Endothelial cell of umbilical vein (primary cell): ENCODE results near the gene TMEM87B. TPM values are rescaled to one million over a fixed set of nuclear protein-coding genes. Genes with fewer than 3 reads are reported as not detected.
A peak's percentile ranks its signal among the peaks of the same experiment; 100 is the strongest.

Experiments used
- BruUV-seq: library from RNA; stranded (reverse); fragments of 400-500 nt; replicated peaks from 2 replicates; lab custom pipeline; 2021; lab: Mats Ljungman, UMichigan
- CTCF ChIA-PET: fragments of 300-600, 350-600 bp; sonication (Branson Sonifier 250); formaldehyde crosslinking; loops from one replicate; lab custom pipeline; 2021; ENCODE audit warnings: antibody characterized with exemption, inconsistent platforms; lab: Charles Lee
- POLR2A ChIA-PET: fragments of 300-600, 350-600 bp; sonication (Branson Sonifier 250); formaldehyde crosslinking; loops from one replicate; lab custom pipeline; 2021; ENCODE audit warnings: antibody characterized with exemption, inconsistent platforms; lab: Charles Lee
- DNase-seq: peaks from one replicate; pipeline ENCODE4 v3.0.0-alpha.2; 2011; ENCODE audit warnings: low read depth, low spot score
- FAIRE-seq: peaks from 2 replicates; lab custom pipeline; 2011; peaks lifted over from hg19 to GRCh38; lab: Jason Lieb, UNC
- H2AFZ ChIP-seq: 2 replicates; pipeline ENCODE4 v1.6.0; 2012; ENCODE audit warnings: low read depth, low read length, control low read depth, inconsistent platforms
- H3K27ac ChIP-seq: 2 replicates; pipeline ENCODE4 v1.5.1; 2011; ENCODE audit warnings: low read depth, mild to moderate bottlenecking, control low read depth, low read length, moderate library complexity; ENCODE audit not compliant: insufficient read depth
- H3K27me3 ChIP-seq, 2 experiments: 2 replicates each; pipeline versions ENCODE4 v1.6.0 to v1.6.1; 2011; ENCODE audit warnings: low read length in 2 of 2, mixed read lengths in 1 of 2; ENCODE audit not compliant: control insufficient read depth in 2 of 2, insufficient read depth in 2 of 2
- H3K36me3 ChIP-seq, 2 experiments: 2 replicates in 1 of 2; 3 replicates in 1 of 2; pipeline ENCODE4 v1.5.1; 2011; ENCODE audit warnings: low read length in 2 of 2, mild to moderate bottlenecking in 1 of 2, moderate library complexity in 1 of 2; ENCODE audit not compliant: control insufficient read depth in 2 of 2, insufficient read depth in 2 of 2; ENCODE audit errors: extremely low read depth in 1 of 2
- H3K4me1 ChIP-seq: 3 replicates; pipeline ENCODE4 v1.5.1; 2011; ENCODE audit warnings: mild to moderate bottlenecking, low read length; ENCODE audit not compliant: control insufficient read depth, insufficient read depth; ENCODE audit errors: extremely low read depth
- H3K4me2 ChIP-seq: 2 replicates; pipeline ENCODE4 v1.6.1; 2011; ENCODE audit warnings: low read length, control low read depth, mixed read lengths; ENCODE audit not compliant: insufficient read depth
- H3K4me3 ChIP-seq, 3 experiments: fragments of 200-600 bp in 1 of 3; sonication (generic), shearing (Covaris generic) in 1 of 3; replicated peaks in 1 of 3; 2 replicates each; pipeline ENCODE4 v1.5.1; 2011 to 2016; ENCODE audit warnings: control low read depth in 3 of 3, low read length in 3 of 3, mild to moderate bottlenecking in 2 of 3, inconsistent platforms in 1 of 3, low read depth in 1 of 3, moderate library complexity in 1 of 3; ENCODE audit not compliant: insufficient read depth in 1 of 3
- H3K79me2 ChIP-seq: 2 replicates; pipeline ENCODE4 v1.6.0; 2012; ENCODE audit warnings: low read length, inconsistent platforms; ENCODE audit not compliant: control insufficient read depth, insufficient read depth
- H3K9ac ChIP-seq: replicated peaks from 2 replicates; pipeline ENCODE3; 2011; ENCODE audit warnings: low read length, control low read depth; ENCODE audit not compliant: insufficient read depth; ENCODE audit errors: extremely low read depth
- H3K9me1 ChIP-seq: replicated peaks from 3 replicates; pipeline ENCODE4 v1.6.0; 2011; ENCODE audit warnings: mild to moderate bottlenecking, low read length; ENCODE audit not compliant: control insufficient read depth, insufficient read depth; ENCODE audit errors: extremely low read depth
- H3K9me3 ChIP-seq: replicated peaks from 2 replicates; pipeline ENCODE4 v1.5.1; 2012; ENCODE audit warnings: low read length, inconsistent platforms; ENCODE audit not compliant: control insufficient read depth, insufficient read depth
- H4K20me1 ChIP-seq: replicated peaks from 2 replicates; pipeline ENCODE3; 2011; ENCODE audit warnings: mild to moderate bottlenecking, low read length; ENCODE audit not compliant: control insufficient read depth, insufficient read depth; ENCODE audit errors: extremely low read depth
- EZH2 ChIP-seq: IDR thresholded peaks from 2 replicates; pipeline ENCODE4 v1.6.1; 2012; ENCODE audit warnings: borderline replicate concordance, low read depth, mild to moderate bottlenecking, moderate library complexity, low read length, inconsistent platforms; ENCODE audit not compliant: severe bottlenecking
- FOS ChIP-seq: IDR thresholded peaks from 2 replicates; pipeline ENCODE4 v1.6.1; 2011; ENCODE audit warnings: mild to moderate bottlenecking, low read length, moderate library complexity, borderline replicate concordance; ENCODE audit not compliant: insufficient read depth
- GATA2 ChIP-seq: IDR thresholded peaks from 2 replicates; pipeline ENCODE4 v1.7.0; 2011; ENCODE audit warnings: low read depth, mild to moderate bottlenecking, moderate library complexity, mixed read lengths, low read length; ENCODE audit not compliant: insufficient read length, insufficient read depth
- JUN ChIP-seq: IDR thresholded peaks from 2 replicates; pipeline ENCODE4 v1.6.1; 2011; ENCODE audit warnings: borderline replicate concordance, low read depth; ENCODE audit not compliant: insufficient read length, insufficient read depth
- MYC ChIP-seq: IDR thresholded peaks from one replicate; pipeline ENCODE4 v1.6.1; 2011; ENCODE audit warnings: mild to moderate bottlenecking, low read depth, low read length
- POLR2A ChIP-seq: IDR thresholded peaks from 2 replicates; pipeline ENCODE4 v1.6.1; 2012; ENCODE audit warnings: low read depth, mild to moderate bottlenecking, control low read depth, low read length
- POLR2AphosphoS5 ChIP-seq: IDR thresholded peaks from 2 replicates; pipeline ENCODE4 v1.6.1; 2012; ENCODE audit warnings: low read depth, mild to moderate bottlenecking, control low read depth, low read length, moderate library complexity; ENCODE audit not compliant: insufficient read depth
- dilution Hi-C: fragments of 300-500 bp; cut with MboI; formaldehyde crosslinking; loops from one replicate; pipeline ENCODE4 v1.15.0; 2019; ENCODE audit warnings: low sequenced_read_pairs; ENCODE audit not compliant: extremely low pct_ligation_motif_present
- intact Hi-C: fragments of 100-400 bp; cut with micrococcal nuclease; formaldehyde crosslinking; loops from one replicate; pipeline ENCODE4 v1.10.0; 2022
- polyA plus RNA-seq, 4 experiments: library from polyadenylated mRNA; depleted of rRNA in 3 of 4; stranded (reverse) in 3 of 4; unstranded in 1 of 4; fragments of >200 nt; gene quantifications; 2 replicates each; pipeline versions ENCODE4 v1.2.1 to v1.2.3, GENCODE V29; 2011 to 2012; ENCODE audit warnings: missing spikeins in 1 of 4
- total RNA-seq: library from RNA; stranded (reverse); gene quantifications from 2 replicates; pipeline ENCODE4 v1.2.3, GENCODE V29; 2021
- TF ChIP-seq, protein P1 (sequence below), 2 donors: IDR thresholded peaks; 1 replicate in 1 of 2; 2 replicates in 1 of 2; pipeline ENCODE4 v1.5.1; 2011; ENCODE audit warnings: low read length in 2 of 2, mild to moderate bottlenecking in 2 of 2, moderate library complexity in 2 of 2, control low read depth in 1 of 2, inconsistent platforms in 1 of 2, low read depth in 1 of 2; ENCODE audit not compliant: insufficient read depth in 1 of 2; ENCODE audit errors: extremely low read depth in 1 of 2
- TF ChIP-seq, protein P2 (sequence below): IDR thresholded peaks from 2 replicates; pipeline ENCODE4 v1.6.1; 2011; ENCODE audit not compliant: insufficient read depth, insufficient read length

TMEM87B gene
- total and polyA plus RNA-seq, 2 donors (not counting 3 experiments of a cell fraction or from before 2014, with no cell fraction given), result 17.6 to 21.5 TPM

DNA sequence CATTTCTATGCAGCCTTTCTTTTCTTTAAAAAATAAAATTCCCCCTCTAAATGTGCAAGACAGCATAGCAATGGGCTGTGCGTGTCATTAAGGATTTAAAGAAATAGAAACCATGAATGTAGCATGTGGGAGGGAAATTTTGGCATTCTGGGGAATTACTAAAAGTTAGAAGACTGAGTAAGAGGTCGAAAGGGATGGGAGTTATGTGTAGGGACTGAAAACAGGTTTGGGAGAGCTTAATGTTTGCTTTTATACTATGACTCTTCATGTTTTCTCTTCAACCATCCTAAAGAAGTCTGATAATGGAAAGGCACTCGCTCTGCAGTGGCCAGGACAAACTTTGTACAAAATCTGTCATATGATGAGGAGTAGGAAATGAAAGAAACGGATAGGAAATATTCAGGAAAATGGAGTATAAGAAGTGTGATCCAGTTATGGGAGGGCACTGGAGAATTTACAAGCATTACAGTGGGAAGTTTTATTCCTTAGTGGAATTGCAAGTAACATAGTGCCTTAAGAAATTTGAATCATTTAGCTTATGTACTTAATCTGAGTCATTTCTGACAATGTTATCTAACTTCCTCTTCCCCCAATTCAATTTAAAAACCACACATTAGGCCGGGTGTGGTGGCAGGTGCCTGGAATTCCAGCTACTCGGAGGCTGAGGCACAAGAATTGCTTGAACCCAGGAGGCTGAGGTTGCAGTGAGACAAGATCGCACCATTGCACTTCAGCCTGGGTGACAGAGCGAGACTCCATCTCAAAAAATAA, 20.6 kb downstream of the TMEM87B start:
- POLR2A ChIA-PET, result interaction anchor here (0.6 to 1.3 kb wide), 2 partner anchors 14 to 21 kb away, joined by 3 to 11 read pairs; partner anchors contain the start of gene TMEM87B
- CTCF ChIA-PET, result interaction anchor here (0.9 to 2.0 kb wide), 9 partner anchors 8 to 177 kb away, joined by 3 to 9 read pairs (median 4); partner anchors contain the start of gene MERTK
- Histone ChIP-seq H3K9ac (peak overlapping the region; percentile 69), H3K9me3 (no peaks in the 10 kb centered on the region), H3K4me2 (peak overlapping the region; percentile 93), H3K36me3 (peaks cover 0 to 10% of the 10 kb centered on the region in 2 experiments), H3K27ac (peak overlapping the region; percentile 98), H2AFZ (peak overlapping the region; percentile 52), H4K20me1 (no peaks in the 10 kb centered on the region), H3K4me3 (peak overlapping the region in 2 of 3 experiments; percentile 26 to 66), H3K79me2 (peaks cover 27% of the 10 kb centered on the region), H3K4me1 (peaks cover 34% of the 10 kb centered on the region), H3K27me3 (no peaks in the 10 kb centered on the region), H3K9me1 (no peaks in the 10 kb centered on the region)
- dilution Hi-C loops, result no loop called here
- intact Hi-C loops, result loop anchor here (1.0 to 2.0 kb wide), 2 partner anchors 17 to 19 kb away; no protein-coding TSS in a partner anchor
- TF ChIP-seq GATA2 (peak; percentile 83), FOS (peak; percentile 82), EZH2 (no peak), MYC (no peak), POLR2A (peak; percentile 40), POLR2AphosphoS5 (peak; percentile 67), JUN (peak; percentile 90)
- TF ChIP-seq, protein P1, sequence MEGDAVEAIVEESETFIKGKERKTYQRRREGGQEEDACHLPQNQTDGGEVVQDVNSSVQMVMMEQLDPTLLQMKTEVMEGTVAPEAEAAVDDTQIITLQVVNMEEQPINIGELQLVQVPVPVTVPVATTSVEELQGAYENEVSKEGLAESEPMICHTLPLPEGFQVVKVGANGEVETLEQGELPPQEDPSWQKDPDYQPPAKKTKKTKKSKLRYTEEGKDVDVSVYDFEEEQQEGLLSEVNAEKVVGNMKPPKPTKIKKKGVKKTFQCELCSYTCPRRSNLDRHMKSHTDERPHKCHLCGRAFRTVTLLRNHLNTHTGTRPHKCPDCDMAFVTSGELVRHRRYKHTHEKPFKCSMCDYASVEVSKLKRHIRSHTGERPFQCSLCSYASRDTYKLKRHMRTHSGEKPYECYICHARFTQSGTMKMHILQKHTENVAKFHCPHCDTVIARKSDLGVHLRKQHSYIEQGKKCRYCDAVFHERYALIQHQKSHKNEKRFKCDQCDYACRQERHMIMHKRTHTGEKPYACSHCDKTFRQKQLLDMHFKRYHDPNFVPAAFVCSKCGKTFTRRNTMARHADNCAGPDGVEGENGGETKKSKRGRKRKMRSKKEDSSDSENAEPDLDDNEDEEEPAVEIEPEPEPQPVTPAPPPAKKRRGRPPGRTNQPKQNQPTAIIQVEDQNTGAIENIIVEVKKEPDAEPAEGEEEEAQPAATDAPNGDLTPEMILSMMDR (IDR thresholded peaks at IDR 0.05; ENCODE audit: extremely low read depth in 1 of 2, insufficient read depth in 1 of 2, low read depth in 1 of 2, low read length in 2 of 2), result no peak
- TF ChIP-seq, protein P2, sequence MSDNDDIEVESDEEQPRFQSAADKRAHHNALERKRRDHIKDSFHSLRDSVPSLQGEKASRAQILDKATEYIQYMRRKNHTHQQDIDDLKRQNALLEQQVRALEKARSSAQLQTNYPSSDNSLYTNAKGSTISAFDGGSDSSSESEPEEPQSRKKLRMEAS, result no peak
- TSS peak; percentile 88 for BruUV-seq
- DNase-seq, result peak; percentile 86
- FAIRE-seq, result peak; percentile 95
